ENCODE data around the gene LRRN2.

DNA sequence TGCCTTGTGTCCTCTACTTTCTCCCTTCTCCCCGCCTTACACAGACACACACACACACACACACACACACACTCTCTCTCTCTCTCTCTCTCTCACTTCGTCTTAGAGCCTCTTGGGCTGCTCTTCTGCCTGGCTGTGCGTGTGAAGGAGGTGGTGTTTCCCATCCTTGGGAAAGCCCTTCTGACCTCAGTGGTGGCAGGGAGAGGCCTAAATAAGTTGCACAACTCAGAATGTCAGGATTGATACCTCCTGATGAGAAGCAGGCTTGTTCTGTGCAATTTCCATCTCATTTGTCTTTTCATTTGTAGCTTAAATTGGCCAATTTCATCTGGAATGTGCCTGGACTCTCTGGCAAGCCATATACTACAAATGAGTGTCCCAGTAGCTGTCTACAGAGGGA, 25.0 kb downstream of the LRRN2 start:
- TF ChIP-seq YY1 (IDR thresholded peaks at IDR 0.05; ENCODE audit: low read depth) (no peak), CEBPB (IDR thresholded peaks at IDR 0.05) (no peak), RAD21 (IDR thresholded peaks at IDR 0.05; ENCODE audit: low read depth) (no peak), TEAD4 (IDR thresholded peaks at IDR 0.05) (no peak), MAX (IDR thresholded peaks at IDR 0.05) (no peak), EP300 (IDR thresholded peaks at IDR 0.05; ENCODE audit: borderline replicate concordance) (no peak), REST (IDR thresholded peaks at IDR 0.05; ENCODE audit: low read depth) (no peak)

Data from Ishikawa (cell line).